Renal pelvis (tissue), 4 donors: ENCODE results near the gene CYP3A5. TPM values are rescaled to one million over a fixed set of nuclear protein-coding genes. Genes with fewer than 3 reads are reported as not detected.

Experiments
- DNase-seq: peaks from one replicate; pipeline ENCODE4 v3.0.0-alpha.2; 2013
- polyA plus RNA-seq, 3 donors: library from polyadenylated mRNA; unstranded; fragments of 120-200 nt; gene quantifications; one replicate each; pipeline ENCODE4 v1.2.1, GENCODE V29; 2013; ENCODE audit not compliant: insufficient read length in 3 of 3

The CYP3A5 gene
- polyA plus RNA-seq, 3 donors, result 1.5 to 2.7 (median 2.2) TPM

DNA sequence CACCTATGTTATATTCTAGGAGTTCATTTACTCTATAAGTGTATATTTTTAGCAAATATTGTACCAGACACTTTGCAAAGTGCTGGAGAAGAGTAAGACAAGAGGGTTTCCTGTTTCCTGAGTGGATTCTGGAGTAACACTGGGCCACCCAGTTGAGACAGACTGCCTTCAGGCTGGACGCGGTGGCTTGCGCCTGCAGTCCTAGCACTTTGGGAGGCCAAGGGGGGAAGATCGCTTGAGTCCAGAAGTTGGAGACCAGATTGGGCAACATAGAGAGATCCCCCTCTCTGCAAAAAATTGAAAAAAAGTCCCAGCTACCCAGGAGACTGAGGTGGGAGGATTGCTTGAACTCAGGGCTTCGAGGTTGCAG lies 63.8 kb downstream of the CYP3A5 start:
- no peak for DNase-seq

DNA sequence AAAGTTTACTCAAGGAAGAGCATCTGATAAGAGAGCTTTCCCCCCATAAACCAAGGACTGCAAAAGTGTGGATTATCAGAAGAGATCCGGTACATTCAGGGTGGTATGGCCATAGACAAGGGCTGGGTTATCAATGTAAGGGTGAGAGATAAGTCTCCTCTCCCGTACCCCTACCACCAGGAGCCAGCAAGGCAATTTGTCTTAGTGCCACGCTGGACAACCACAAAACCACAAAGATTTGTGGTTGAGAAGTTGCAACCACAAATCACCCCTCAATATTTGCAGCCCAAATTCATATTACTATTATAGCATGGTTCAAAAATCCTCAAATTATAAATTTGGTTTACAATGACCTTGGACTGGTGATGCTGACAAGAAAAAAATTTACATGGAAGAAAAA lies 65.3 kb downstream of the CYP3A5 start:
- DNase-seq, result no peak

GRCh38 chr7:99607548-99607947 lies 72.2 kb downstream of the CYP3A5 start:
- DNase-seq, result no peak

DNA sequence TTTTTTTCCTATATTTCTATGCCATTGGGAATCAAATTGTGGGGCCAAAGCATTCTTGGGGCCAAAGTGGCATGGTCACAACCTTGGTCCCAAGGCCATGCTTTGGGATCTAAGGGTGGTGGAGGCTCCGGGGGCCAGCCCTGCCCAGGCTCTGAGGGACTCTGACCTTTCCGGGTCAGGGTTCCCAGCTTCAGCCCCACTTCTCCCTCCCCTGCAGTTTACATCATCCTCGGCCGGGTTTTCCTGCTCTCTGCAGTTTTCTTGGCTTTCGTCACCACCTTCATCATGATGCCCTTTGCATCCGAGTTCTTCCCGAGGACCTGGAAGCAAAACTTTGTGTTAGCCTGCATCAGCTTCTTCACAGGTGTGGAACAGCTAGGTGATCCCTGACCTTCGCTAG lies 73.3 kb downstream of the CYP3A5 start:
- no peak for DNase-seq

DNA sequence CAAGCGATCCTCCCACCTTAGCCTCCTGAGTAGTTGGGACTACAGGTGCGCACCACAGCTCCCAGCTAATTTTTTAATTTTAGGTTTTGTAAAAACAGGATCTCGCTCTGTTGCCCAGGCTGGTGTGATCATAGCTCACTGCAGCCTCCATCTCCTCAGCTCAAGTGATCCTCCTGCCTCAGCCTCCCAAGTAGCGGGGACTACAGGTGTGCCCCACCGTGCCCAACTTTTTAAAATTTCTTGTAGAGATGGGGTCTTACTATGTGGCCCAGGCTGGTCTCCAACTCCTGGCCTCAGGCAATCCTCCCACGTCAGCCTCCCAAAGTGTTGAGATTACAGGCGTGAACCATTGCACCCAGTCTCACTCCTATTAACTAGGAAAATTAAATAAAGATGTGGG lies 74.3 kb downstream of the CYP3A5 start:
- no peak for DNase-seq

- DNase-seq, result no peak
These were observed 78.0 kb downstream of the CYP3A5 start for GRCh38 chr7:99601656-99602310.

DNA sequence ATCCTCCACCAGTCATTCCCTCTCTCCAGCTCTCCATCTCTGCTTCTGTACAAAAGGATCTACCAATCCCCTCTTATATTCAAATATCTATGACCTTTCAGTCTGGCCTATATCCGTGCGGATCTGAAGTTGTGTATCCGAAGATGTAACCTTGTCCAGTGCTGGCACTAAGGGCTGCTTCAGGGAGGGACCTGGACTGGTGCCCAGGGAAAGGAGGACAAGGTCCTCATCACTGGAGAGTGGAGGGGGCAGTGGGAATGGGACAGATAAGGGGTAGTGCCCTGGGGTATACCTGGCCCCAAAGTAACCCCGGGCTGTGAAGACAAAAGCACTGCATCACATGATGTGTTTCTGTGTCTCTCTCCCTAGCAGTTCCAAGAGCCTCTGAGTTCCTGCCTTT lies 80.0 kb downstream of the CYP3A5 start:
- no peak for DNase-seq

Other genes starting within 250 kb of the CYP3A5 start
- 1 to 10 TPM; 5.2 to 6.0 (median 5.8) TPM for gene PTCD1, start 241.2 kb downstream of the CYP3A5 start, polyA plus RNA-seq
- gene CPSF4, start 241.1 kb downstream of the CYP3A5 start, polyA plus RNA-seq, result 10 to 100 TPM; 37.2 to 44.3 (median 40.9) TPM
- 100 to 1,000 TPM; 366 to 481 (median 400) TPM for gene ATP5MF, start 213.8 kb downstream of the CYP3A5 start, polyA plus RNA-seq
- gene ZNF789, start 207.1 kb downstream of the CYP3A5 start, polyA plus RNA-seq, result 10 to 100 TPM; 19.5 to 66.4 (median 55.6) TPM
- gene ZNF394, start 179.7 kb downstream of the CYP3A5 start, polyA plus RNA-seq, result 10 to 100 TPM; 12.1 to 18.3 (median 17.5) TPM
- gene ZKSCAN5, start 175.3 kb downstream of the CYP3A5 start, polyA plus RNA-seq, result 10 to 100 TPM; 14.2 to 16.5 (median 15.0) TPM
- gene FAM200A, start 127.9 kb downstream of the CYP3A5 start, polyA plus RNA-seq, result 10 to 100 TPM; 12.5 to 15.6 (median 14.5) TPM
- gene ZNF655, start 121.4 kb downstream of the CYP3A5 start, polyA plus RNA-seq, result 100 to 1,000 TPM in 2 of 3 donors, 10 to 100 TPM in 1; 63.5 to 108 (median 103) TPM
- 1 to 10 TPM; 1.4 to 2.8 (median 1.7) TPM for gene TMEM225B, start 81.7 kb downstream of the CYP3A5 start, polyA plus RNA-seq
- 10 to 100 TPM; 19.0 to 21.0 (median 20.8) TPM for gene ZSCAN25, start 63.0 kb downstream of the CYP3A5 start, polyA plus RNA-seq
- gene CYP3A7, start 55.2 kb upstream of the CYP3A5 start, polyA plus RNA-seq, result under 1 TPM; 0.16 to 0.53 (median 0.43) TPM
- gene CYP3A4, start 104.2 kb upstream of the CYP3A5 start, polyA plus RNA-seq, result under 1 TPM; 0.20 to 0.49 (median 0.36) TPM
- under 1 TPM; 0.14 to 0.95 (median 0.73) TPM for gene CYP3A43, start 148.0 kb upstream of the CYP3A5 start, polyA plus RNA-seq
- gene OR2AE1, start 197.0 kb upstream of the CYP3A5 start, polyA plus RNA-seq, result under 1 TPM in 1 of 3 donors, not detected in 2; 0.27 TPM
- 10 to 100 TPM; 30.1 to 39.5 (median 31.1) TPM for gene TRIM4, start 239.5 kb upstream of the CYP3A5 start, polyA plus RNA-seq
- 1 to 10 TPM in 1 of 3 donors, under 1 TPM in 2; 0.86 to 1.7 (median 0.95) TPM for gene GJC3, start 249.6 kb upstream of the CYP3A5 start, polyA plus RNA-seq